H9 (cell line): ENCODE data around the gene NPPC. TPM values are rescaled to one million over a fixed set of nuclear protein-coding genes. Genes with fewer than 3 reads are reported as not detected.

Source experiments
- DNase-seq: peaks from one replicate; pipeline ENCODE4 v3.0.0-alpha.2; 2017
- H2AFZ ChIP-seq: one replicate; pipeline ENCODE4 v1.6.1; 2013; ENCODE audit warnings: mild to moderate bottlenecking, low read length, control low read depth, moderate library complexity
- H2AK5ac ChIP-seq: 2 replicates; pipeline ENCODE4 v1.6.1; 2013; ENCODE audit warnings: low read length, control low read depth, mixed read lengths; ENCODE audit not compliant: insufficient read length
- H2BK120ac ChIP-seq: one replicate; pipeline ENCODE4 v1.6.1; 2013; ENCODE audit warnings: low read depth, mild to moderate bottlenecking, low read length, control low read depth, inconsistent platforms; ENCODE audit not compliant: poor library complexity, severe bottlenecking
- H2BK12ac ChIP-seq: 2 replicates; pipeline ENCODE4 v1.6.1; 2013; ENCODE audit warnings: low read length, control low read depth, mixed read lengths, low read depth; ENCODE audit not compliant: insufficient read length
- H2BK15ac ChIP-seq: 2 replicates; pipeline ENCODE4 v1.6.1; 2013; ENCODE audit warnings: low read depth, low read length, control low read depth
- H2BK20ac ChIP-seq: one replicate; pipeline ENCODE4 v1.6.1; 2013; ENCODE audit warnings: low read depth, mild to moderate bottlenecking, low read length, control low read depth, inconsistent platforms; ENCODE audit not compliant: poor library complexity, severe bottlenecking
- H2BK5ac ChIP-seq: 2 replicates; pipeline ENCODE4 v1.6.1; 2013; ENCODE audit warnings: low read length, control low read depth, mixed read lengths; ENCODE audit not compliant: insufficient read length
- H3K14ac ChIP-seq: 2 replicates; pipeline ENCODE4 v1.6.1; 2013; ENCODE audit warnings: low read length, control low read depth; ENCODE audit not compliant: insufficient read depth
- H3K18ac ChIP-seq: 2 replicates; pipeline ENCODE4 v1.6.1; 2013; ENCODE audit warnings: low read depth, mild to moderate bottlenecking, mixed read lengths, low read length, control low read depth; ENCODE audit not compliant: insufficient read length
- H3K23ac ChIP-seq: 2 replicates; pipeline ENCODE4 v1.6.1; 2013; ENCODE audit warnings: low read length, control low read depth, mixed read lengths, low read depth; ENCODE audit not compliant: insufficient read length
- H3K23me2 ChIP-seq: 2 replicates; pipeline ENCODE4 v1.6.1; 2013; ENCODE audit warnings: low read depth, mild to moderate bottlenecking, mixed read lengths, low read length, control low read depth; ENCODE audit not compliant: insufficient read length, poor library complexity, severe bottlenecking
- H3K27ac ChIP-seq: 2 replicates; pipeline ENCODE4 v1.5.1; 2013; ENCODE audit warnings: low read length, control low read depth, mixed read lengths, low read depth; ENCODE audit not compliant: insufficient read length
- H3K27me3 ChIP-seq: 2 replicates; pipeline ENCODE4 v1.6.1; 2013; ENCODE audit warnings: low read length, control low read depth, inconsistent platforms; ENCODE audit not compliant: insufficient read depth
- H3K4ac ChIP-seq: 2 replicates; pipeline ENCODE4 v1.6.1; 2013; ENCODE audit warnings: low read depth, mild to moderate bottlenecking, control low read depth, inconsistent platforms, low read length, moderate library complexity
- H3K4me1 ChIP-seq: 2 replicates; pipeline ENCODE4 v1.6.1; 2013; ENCODE audit warnings: low read length, control low read depth, inconsistent platforms; ENCODE audit not compliant: insufficient read depth
- H3K4me2 ChIP-seq: 2 replicates; pipeline ENCODE4 v1.6.1; 2013; ENCODE audit warnings: low read length, control low read depth, mixed read lengths; ENCODE audit not compliant: insufficient read length, insufficient read depth
- H3K56ac ChIP-seq: 2 replicates; pipeline ENCODE4 v1.6.1; 2013; ENCODE audit warnings: low read depth, mild to moderate bottlenecking, mixed read lengths, low read length, control low read depth; ENCODE audit not compliant: insufficient read length
- H3K79me1 ChIP-seq: 2 replicates; pipeline ENCODE4 v1.6.1; 2013; ENCODE audit warnings: low read depth, mild to moderate bottlenecking, moderate library complexity, low read length, control low read depth, inconsistent platforms; ENCODE audit not compliant: insufficient read depth, poor library complexity, severe bottlenecking
- H3K79me2 ChIP-seq: 2 replicates; pipeline ENCODE4 v1.6.1; 2013; ENCODE audit warnings: low read length, control low read depth, inconsistent platforms; ENCODE audit not compliant: insufficient read depth
- H3K9ac ChIP-seq: 2 replicates; pipeline ENCODE4 v1.6.1; 2013; ENCODE audit warnings: low read length, control low read depth, mixed read lengths; ENCODE audit not compliant: insufficient read length; ENCODE audit errors: extremely low read depth
- H3K9me3 ChIP-seq: one replicate; pipeline ENCODE4 v1.6.1; 2013; ENCODE audit warnings: low read depth, low read length, inconsistent platforms; ENCODE audit not compliant: control insufficient read depth
- H3T11ph ChIP-seq: one replicate; pipeline ENCODE4 v1.6.1; 2013; ENCODE audit warnings: mild to moderate bottlenecking, low read length, control low read depth, inconsistent platforms
- H4K20me1 ChIP-seq: one replicate; pipeline ENCODE4 v1.6.1; 2013; ENCODE audit not compliant: control insufficient read depth, insufficient read length, insufficient read depth
- H4K5ac ChIP-seq: 2 replicates; pipeline ENCODE4 v1.6.1; 2013; ENCODE audit warnings: low read depth, mild to moderate bottlenecking, mixed read lengths, low read length, control low read depth; ENCODE audit not compliant: insufficient read length
- H4K8ac ChIP-seq: replicated peaks from 2 replicates; pipeline ENCODE4 v1.6.1; 2013; ENCODE audit warnings: low read length, control low read depth, mixed read lengths, low read depth; ENCODE audit not compliant: insufficient read length
- H4K91ac ChIP-seq: 2 replicates; pipeline ENCODE4 v1.6.1; 2013; ENCODE audit warnings: low read depth, mild to moderate bottlenecking, moderate library complexity, mixed read lengths, low read length, control low read depth; ENCODE audit not compliant: insufficient read length
- H3K27ac Mint-ChIP-seq, 3 experiments: 2 replicates in 2 of 3; 3 replicates in 1 of 3; pipeline ENCODE4 v1.8.0; 2020 to 2021; ENCODE audit warnings: mixed read lengths in 3 of 3, mild to moderate bottlenecking in 1 of 3, moderate library complexity in 1 of 3
- H3K27me3 Mint-ChIP-seq: 2 replicates; pipeline ENCODE4 v1.8.0; 2021; ENCODE audit warnings: low read depth, mild to moderate bottlenecking, moderate library complexity, mixed read lengths
- H3K36me3 Mint-ChIP-seq, 3 experiments: 2 replicates in 2 of 3; 3 replicates in 1 of 3; pipeline ENCODE4 v1.8.0; 2020 to 2021; ENCODE audit warnings: low read depth in 3 of 3, mixed read lengths in 3 of 3; ENCODE audit not compliant: insufficient read depth in 1 of 3
- H3K4me1 Mint-ChIP-seq, 2 experiments: 2 replicates each; pipeline ENCODE4 v1.8.0; 2020; ENCODE audit warnings: mixed read lengths in 2 of 2
- H3K4me3 Mint-ChIP-seq, 2 experiments: 2 replicates in 1 of 2; 3 replicates in 1 of 2; pipeline ENCODE4 v1.8.0; 2020 to 2021; ENCODE audit warnings: mild to moderate bottlenecking in 2 of 2, mixed read lengths in 2 of 2, moderate library complexity in 1 of 2
- H3K9me3 Mint-ChIP-seq, 2 experiments: 2 replicates in 1 of 2; 3 replicates in 1 of 2; pipeline ENCODE4 v1.8.0; 2020; ENCODE audit warnings: mild to moderate bottlenecking in 2 of 2, mixed read lengths in 2 of 2, moderate library complexity in 1 of 2
- WGBS: extraction: QIAGEN DNeasy Blood & Tissue Kit; methylation state at CpG from one replicate; pipeline ENCODE4 v1.1.7; 2013; ENCODE audit warnings: missing lambda C conversion rate, low lambda C conversion rate, mixed read lengths; ENCODE audit not compliant: insufficient read length; ENCODE audit errors: extremely low coverage; 5-methylcytosine and 5-hydroxymethylcytosine counted together
- total RNA-seq: library from RNA; stranded (reverse); gene quantifications from 2 replicates; pipeline ENCODE4 v1.2.1, GENCODE V29; 2021
- TF ChIP-seq, protein P1 (sequence below): fragments of 200-600 bp; sonication (generic); conservative IDR thresholded peaks from 3 replicates; pipeline ENCODE4 v1.8.0; 2021; ENCODE audit warnings: antibody characterized with exemption, mild to moderate bottlenecking

The NPPC gene
- total RNA-seq, 1 experiment from 2014 or later: 1.1 TPM

GRCh38 chr2:231965102-231965501 lies 38.9 kb upstream of the NPPC start:
- no peak overlapping the region for H2AK5ac ChIP-seq
- H3T11ph ChIP-seq: no peak overlapping the region
- H3K27me3 Mint-ChIP-seq: peaks cover 4% of the 10 kb centered on the region; the same call in 1 of the 2 replicates
- no peak overlapping the region for H3K27ac ChIP-seq
- H3K14ac ChIP-seq: no peak overlapping the region
- no peak overlapping the region for H2BK5ac ChIP-seq
- H3K79me1 ChIP-seq: peaks cover 3% of the 10 kb centered on the region
- no peak overlapping the region for H2BK120ac ChIP-seq
- TF ChIP-seq, protein P1, sequence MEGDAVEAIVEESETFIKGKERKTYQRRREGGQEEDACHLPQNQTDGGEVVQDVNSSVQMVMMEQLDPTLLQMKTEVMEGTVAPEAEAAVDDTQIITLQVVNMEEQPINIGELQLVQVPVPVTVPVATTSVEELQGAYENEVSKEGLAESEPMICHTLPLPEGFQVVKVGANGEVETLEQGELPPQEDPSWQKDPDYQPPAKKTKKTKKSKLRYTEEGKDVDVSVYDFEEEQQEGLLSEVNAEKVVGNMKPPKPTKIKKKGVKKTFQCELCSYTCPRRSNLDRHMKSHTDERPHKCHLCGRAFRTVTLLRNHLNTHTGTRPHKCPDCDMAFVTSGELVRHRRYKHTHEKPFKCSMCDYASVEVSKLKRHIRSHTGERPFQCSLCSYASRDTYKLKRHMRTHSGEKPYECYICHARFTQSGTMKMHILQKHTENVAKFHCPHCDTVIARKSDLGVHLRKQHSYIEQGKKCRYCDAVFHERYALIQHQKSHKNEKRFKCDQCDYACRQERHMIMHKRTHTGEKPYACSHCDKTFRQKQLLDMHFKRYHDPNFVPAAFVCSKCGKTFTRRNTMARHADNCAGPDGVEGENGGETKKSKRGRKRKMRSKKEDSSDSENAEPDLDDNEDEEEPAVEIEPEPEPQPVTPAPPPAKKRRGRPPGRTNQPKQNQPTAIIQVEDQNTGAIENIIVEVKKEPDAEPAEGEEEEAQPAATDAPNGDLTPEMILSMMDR: no peak
- no peak overlapping the region for H3K56ac ChIP-seq
- no peak overlapping the region for H2BK15ac ChIP-seq
- H4K8ac ChIP-seq: no peak overlapping the region
- WGBS: no CpG with 5 or more reads among the region's 1 CpG
- no peak overlapping the region for H3K4ac ChIP-seq
- no peak overlapping the region for H4K91ac ChIP-seq
- no peak overlapping the region for H3K9ac ChIP-seq
- H4K20me1 ChIP-seq: no peaks in the 10 kb centered on the region
- no peak for DNase-seq
- no peaks in the 10 kb centered on the region for H3K9me3 ChIP-seq
- H2BK12ac ChIP-seq: no peak overlapping the region
- H3K4me3 Mint-ChIP-seq: no peak overlapping the region
- H3K27ac Mint-ChIP-seq: no peak overlapping the region
- H3K36me3 Mint-ChIP-seq: peaks cover 4 to 18% (median 12%) of the 10 kb centered on the region in 3 experiments
- H3K9me3 Mint-ChIP-seq: peaks cover 10 to 19% of the 10 kb centered on the region in 2 experiments
- H3K4me1 Mint-ChIP-seq: peaks cover 5 to 8% of the 10 kb centered on the region in 2 experiments
- H3K79me2 ChIP-seq: peaks cover 4% of the 10 kb centered on the region; the same call in 1 of the 2 replicates
- H2BK20ac ChIP-seq: no peak overlapping the region
- H3K4me2 ChIP-seq: no peak overlapping the region
- H3K18ac ChIP-seq: no peak overlapping the region
- H3K4me1 ChIP-seq: peaks cover 5% of the 10 kb centered on the region; the same call in 1 of the 2 replicates
- H2AFZ ChIP-seq: no peak overlapping the region
- peaks cover 5% of the 10 kb centered on the region for H3K23me2 ChIP-seq
- H3K27me3 ChIP-seq: no peaks in the 10 kb centered on the region
- no peak overlapping the region for H4K5ac ChIP-seq
- no peak overlapping the region for H3K23ac ChIP-seq
